Stimulated activated CD4-positive, alpha-beta T cell treated with anti-CD3 and anti-CD28 coated beads, Interleukin-1b, Interleukin-23, amount 100 ng/mL, for 24 hours (primary cell): ENCODE data around the gene ITGA7.
"Not testable (repeated sequence)": the region's sequence is repeated elsewhere in the genome, so short reads cannot be mapped to it uniquely, and the experiment has no call there.

ENCODE experiments used
- DNase-seq, 4 experiments: peaks; one replicate each; pipeline ENCODE4 v3.0.0-alpha.2; 2020; ENCODE audit warnings: low read depth in 4 of 4, low spot score in 1 of 4

Gene ITGA7

DNA sequence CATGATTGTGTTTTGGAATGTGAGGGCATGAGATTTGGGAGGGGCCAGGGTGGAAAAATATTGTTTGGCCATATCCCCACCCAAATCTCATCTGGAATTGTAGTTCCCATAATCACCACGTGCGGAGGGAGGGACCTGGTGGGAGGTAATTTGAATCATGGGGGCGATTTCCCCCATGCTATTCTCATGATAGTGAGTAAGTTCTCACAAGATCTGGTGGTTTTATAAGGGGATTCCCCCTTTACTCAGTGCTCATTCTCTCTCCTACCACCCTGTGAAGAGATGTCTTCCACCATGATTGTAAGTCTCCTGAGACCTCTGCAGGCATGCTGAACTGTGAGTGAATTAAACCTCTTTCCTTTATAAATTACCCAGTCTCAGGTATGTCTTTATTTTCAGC is 55.4 kb downstream of the ITGA7 start:
- no peak for DNase-seq

DNA sequence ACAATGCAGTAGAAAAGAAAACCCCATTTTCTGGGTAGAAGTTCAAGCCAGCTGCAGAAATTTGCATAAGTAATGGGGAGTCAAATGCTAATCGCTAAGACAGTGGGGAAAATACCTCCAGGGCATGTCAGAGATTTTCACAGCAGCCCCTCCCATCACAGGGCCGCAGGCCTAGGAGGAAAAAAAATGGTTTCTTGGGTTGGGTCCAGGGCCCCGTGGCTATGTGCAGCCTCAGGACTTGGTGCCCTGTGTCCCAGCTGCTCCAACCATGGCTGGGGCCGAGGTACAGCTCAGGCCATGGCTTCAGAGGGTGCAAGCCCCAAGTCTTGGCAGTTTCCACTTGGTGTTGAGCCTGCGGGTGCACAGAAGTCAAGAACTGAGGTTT is 56.4 kb downstream of the ITGA7 start:
- no peak for DNase-seq

DNA sequence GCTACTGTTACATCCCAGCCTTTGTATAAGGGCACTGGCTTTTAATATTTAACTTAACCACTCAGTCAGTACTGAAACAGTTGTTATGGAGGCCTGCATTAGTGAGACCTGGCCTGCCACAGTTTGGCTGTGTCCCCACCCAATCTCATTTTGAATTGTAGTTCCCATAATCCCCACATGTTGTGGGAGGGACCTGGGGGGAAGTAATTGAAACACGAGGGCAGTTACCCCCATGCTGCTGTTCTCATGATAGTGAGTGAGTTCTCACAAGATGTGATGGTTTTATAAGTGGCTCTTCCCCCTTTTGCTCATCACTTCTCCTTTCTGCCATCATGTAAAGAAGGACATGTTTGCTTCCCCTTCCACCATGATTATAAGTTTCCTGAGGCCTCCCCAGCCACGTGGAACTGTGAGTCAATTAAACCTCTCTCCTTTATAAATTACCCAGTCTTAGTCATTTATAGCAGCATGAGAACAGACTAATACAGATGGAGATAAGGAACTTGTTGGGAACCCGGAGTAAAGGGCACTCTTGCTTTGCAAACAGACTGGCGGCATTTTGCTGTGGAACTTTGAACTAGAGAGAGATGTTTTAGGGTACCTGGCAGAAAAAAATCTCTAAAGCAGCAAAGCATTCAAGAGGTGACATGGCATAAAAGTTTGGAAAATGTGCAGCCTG is 56.9 kb downstream of the ITGA7 start:
- not testable (repeated sequence) for DNase-seq

DNA sequence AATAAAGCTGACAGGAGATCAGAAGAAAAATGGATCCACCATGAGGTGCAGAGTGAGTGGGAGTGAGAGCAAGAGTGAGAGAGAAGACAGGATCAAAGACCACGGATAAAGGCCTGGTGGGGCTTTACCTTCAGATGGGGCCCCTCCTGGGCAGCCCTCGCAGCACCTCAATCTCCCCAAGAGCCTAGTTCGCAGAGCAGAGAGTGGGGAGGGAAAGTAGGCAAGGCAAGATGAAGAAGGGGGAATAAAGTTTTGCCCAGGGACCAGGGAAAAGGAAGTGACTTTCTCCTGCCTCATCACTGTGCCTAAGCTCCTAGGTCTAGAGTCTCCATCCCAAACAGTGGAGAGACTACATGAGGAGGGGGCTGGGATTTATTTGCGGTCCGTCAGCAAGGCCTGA is 60.7 kb downstream of the ITGA7 start:
- no peak for DNase-seq

DNA sequence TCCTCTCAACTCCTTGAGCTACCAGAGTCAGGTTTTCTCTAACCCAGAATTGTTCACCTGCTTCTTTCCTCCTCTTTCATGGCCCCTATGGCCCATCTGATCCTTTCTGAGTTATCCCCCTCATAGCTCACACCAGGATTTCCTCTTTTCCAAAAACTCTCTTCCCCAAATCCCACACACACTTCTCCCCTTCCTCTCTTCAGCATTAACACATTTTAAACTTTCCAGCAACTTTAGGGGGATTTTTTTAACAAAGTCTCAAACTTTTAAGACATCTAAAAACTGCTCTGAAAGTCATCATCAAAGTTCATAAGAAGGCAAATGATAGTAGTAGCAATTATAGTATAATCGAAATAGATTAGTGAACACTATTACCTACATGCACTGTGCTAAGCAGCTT is 63.1 kb downstream of the ITGA7 start:
- DNase-seq = no peak

DNA sequence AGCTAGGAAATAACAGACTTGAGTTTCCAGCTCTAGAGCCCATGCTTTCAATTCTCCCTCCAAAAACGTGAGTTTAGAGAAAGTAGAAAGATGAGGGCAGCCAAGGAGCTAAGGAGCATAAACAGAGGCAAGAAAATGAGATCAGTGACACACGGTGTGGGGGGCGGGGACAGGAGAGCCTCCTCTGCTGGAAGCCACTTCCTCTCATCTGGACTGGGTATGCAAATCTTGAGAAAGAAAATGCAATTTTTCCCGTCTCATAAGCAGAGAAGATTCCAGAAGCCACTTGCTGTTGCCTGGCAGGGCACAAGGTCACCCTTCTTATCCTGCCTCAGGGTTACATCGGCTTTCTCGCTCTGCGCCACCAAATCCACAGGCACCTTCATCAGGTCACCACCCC is 65.0 kb downstream of the ITGA7 start:
- DNase-seq = no peak

DNA sequence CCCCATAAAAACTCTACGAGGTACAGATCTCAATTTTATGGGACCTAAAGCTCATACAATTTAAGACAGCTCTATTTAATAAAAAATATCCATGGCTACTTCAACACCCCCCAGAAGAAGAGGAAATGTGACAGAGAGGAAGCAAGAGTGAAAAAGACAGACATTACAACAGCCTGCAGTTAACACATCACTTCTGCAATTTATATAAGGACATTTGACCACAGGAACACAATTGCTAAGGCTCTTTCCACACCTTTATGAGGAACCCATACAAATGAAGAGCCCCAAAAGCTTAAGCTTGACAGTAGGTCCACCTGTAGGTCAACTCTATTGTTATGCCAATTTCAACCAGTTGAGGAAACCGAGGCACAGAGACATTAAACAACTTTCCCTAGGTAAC is 65.4 kb downstream of the ITGA7 start:
- no peak for DNase-seq

- DNase-seq = no peak
Observed at GRCh38 chr12:55641595-55641994, 66.1 kb downstream of the ITGA7 start.

GRCh38 chr12:55637467-55637866 is 70.2 kb downstream of the ITGA7 start:
- no peak for DNase-seq

GRCh38 chr12:55636853-55637252 is 70.9 kb downstream of the ITGA7 start, which contains the start of gene OR10P1:
Gene OR10P1 (plus strand): TSS chr12:55636892. CDS start chr12:55636892, 0 bp downstream.
- DNase-seq = no peak

GRCh38 chr12:55636116-55636655 is 71.5 kb downstream of the ITGA7 start:
- DNase-seq = no peak
